HG03175 (cell line): ENCODE data around the gene OR8B3.
"Not testable (repeated sequence)": the region's sequence is repeated elsewhere in the genome, so short reads cannot be mapped to it uniquely, and the experiment has no call there.

Source experiments
- ATAC-seq: cut with Tn5 transposase; IDR thresholded peaks from one replicate; pipeline ENCODE4 v1.9.1; 2021; ENCODE audit warnings: mild to moderate bottlenecking, moderate library complexity; ENCODE audit not compliant: unreplicated experiment

Gene OR8B3

GRCh38 chr11:124398924-124399323 lies at the start of gene OR8B3:
Gene OR8B3 (minus strand): TSS chr11:124399024. CDS start chr11:124397351, 1,673 bp downstream.
- no peak for ATAC-seq

GRCh38 chr11:124446916-124447315 lies 48.1 kb upstream of the OR8B3 start:
- no peak for ATAC-seq

GRCh38 chr11:124445646-124446150 lies 46.9 kb upstream of the OR8B3 start, which contains the start of gene OR8B8:
Gene OR8B8 (minus strand): TSS chr11:124445696. CDS start chr11:124441085, 4,611 bp downstream.
- no peak for ATAC-seq

GRCh38 chr11:124442847-124443246 lies 44.0 kb upstream of the OR8B3 start:
- no peak for ATAC-seq

GRCh38 chr11:124442442-124442841 lies 43.6 kb upstream of the OR8B3 start:
- no peak for ATAC-seq

- ATAC-seq, result no peak
Measured at GRCh38 chr11:124441519-124441918, 42.7 kb upstream of the OR8B3 start.

GRCh38 chr11:124441081-124441480 lies 42.3 kb upstream of the OR8B3 start:
- no peak for ATAC-seq

- ATAC-seq, result no peak
Measured at GRCh38 chr11:124440608-124441007, 41.8 kb upstream of the OR8B3 start.

- ATAC-seq, result no peak
Measured at GRCh38 chr11:124434699-124435098, 35.9 kb upstream of the OR8B3 start.

- no peak for ATAC-seq
Measured at GRCh38 chr11:124429599-124429998, 30.8 kb upstream of the OR8B3 start.

- ATAC-seq, result no peak
Measured at GRCh38 chr11:124424384-124424921, 25.6 kb upstream of the OR8B3 start, which contains the start of gene OR8B4. Gene OR8B4 (minus strand): TSS chr11:124424871. CDS start chr11:124424871, 0 bp downstream.

- ATAC-seq, result no peak
Measured at GRCh38 chr11:124421043-124421442, 22.2 kb upstream of the OR8B3 start.

GRCh38 chr11:124415356-124415923 lies 16.6 kb upstream of the OR8B3 start:
- ATAC-seq, result peak; percentile 59

- no peak for ATAC-seq
Measured at GRCh38 chr11:124409906-124410305, 11.1 kb upstream of the OR8B3 start.

GRCh38 chr11:124405581-124405980 lies 6.8 kb upstream of the OR8B3 start:
- ATAC-seq, result no peak

- not testable (repeated sequence) for ATAC-seq
Measured at GRCh38 chr11:124403186-124403585, 4.4 kb upstream of the OR8B3 start.

- ATAC-seq, result peak; percentile 96
Measured at GRCh38 chr11:124402326-124402922, 3.6 kb upstream of the OR8B3 start.

GRCh38 chr11:124396847-124397246 lies 2.0 kb downstream of the OR8B3 start:
- ATAC-seq, result not testable (repeated sequence)

GRCh38 chr11:124394408-124394807 lies 4.4 kb downstream of the OR8B3 start:
- no peak for ATAC-seq

GRCh38 chr11:124384399-124384798 lies 14.4 kb downstream of the OR8B3 start, which contains the start of gene OR8B2:
Gene OR8B2 (minus strand): TSS chr11:124384499. CDS start chr11:124383343, 1,156 bp downstream.
- ATAC-seq, result no peak

GRCh38 chr11:124382857-124383256 lies 16.0 kb downstream of the OR8B3 start:
- not testable (repeated sequence) for ATAC-seq

GRCh38 chr11:124380585-124380984 lies 18.2 kb downstream of the OR8B3 start:
- ATAC-seq, result no peak
